ENCODE results near the gene FGF18. TPM values are rescaled to one million over a fixed set of nuclear protein-coding genes. Genes with fewer than 3 reads are reported as not detected.
A peak's percentile ranks its signal among the peaks of the same experiment; 100 is the strongest.

FGF18 gene
- total RNA-seq, 1 experiment from 2014 or later: 2.1 TPM

DNA sequence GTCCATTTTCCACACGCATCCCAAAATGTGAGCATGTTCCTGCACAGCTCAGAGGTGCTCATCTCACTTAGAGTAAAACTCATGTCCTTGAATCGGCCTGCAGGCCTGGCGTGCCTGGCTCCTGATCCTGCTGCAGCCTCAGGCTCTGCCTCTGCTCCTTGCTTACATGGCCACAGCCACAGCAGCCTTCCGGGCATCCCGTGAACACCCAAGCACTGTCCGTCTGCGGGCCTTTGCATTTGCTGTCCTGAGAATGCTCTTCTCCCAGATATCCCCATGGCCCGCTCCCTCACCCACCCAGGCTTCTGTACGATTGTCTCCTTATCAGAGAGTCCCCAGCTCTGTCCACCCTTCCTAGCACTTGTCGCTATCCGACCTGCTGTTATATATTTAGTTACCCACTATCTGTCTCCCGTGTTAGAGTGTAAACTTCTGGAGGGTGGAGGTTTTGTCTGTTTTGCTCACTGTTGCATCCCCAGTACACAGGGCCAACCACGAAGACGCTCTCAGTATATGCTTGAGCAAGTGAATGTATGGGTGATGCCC is 21.9 kb downstream of the FGF18 start:
- BruUV-seq (replicated peaks): no TSS peak

GRCh38 chr5:171442287-171443042 is 23.0 kb downstream of the FGF18 start:
- no peak for DNase-seq
- POLR2A ChIA-PET: no interaction called here
- H3K36me3 ChIP-seq (ENCODE audit: control insufficient read depth, insufficient read depth, low read length): no peaks in the 10 kb centered on the region
- Mint-ChIP-seq H3K27me3 (ENCODE audit: insufficient read depth, unreplicated experiment) (no peaks in the 10 kb centered on the region), H3K27ac (ENCODE audit: unreplicated experiment) (peak overlapping the region; percentile 66), H3K9me3 (ENCODE audit: unreplicated experiment) (no peaks in the 10 kb centered on the region), H3K4me1 (ENCODE audit: low read depth, unreplicated experiment) (no peaks in the 10 kb centered on the region), H3K4me3 (ENCODE audit: unreplicated experiment) (no peak overlapping the region), H3K36me3 (ENCODE audit: insufficient read depth, unreplicated experiment) (no peaks in the 10 kb centered on the region)
- no TSS peak for BruUV-seq (replicated peaks)
- H3K4me3 ChIP-seq (ENCODE audit: low read depth, low read length): no peak overlapping the region
- CTCF ChIA-PET: no interaction called here
- H3K27me3 ChIP-seq (replicated peaks; ENCODE audit: control insufficient read depth, insufficient read depth, low read length): no peaks in the 10 kb centered on the region
- no peaks in the 10 kb centered on the region for H3K4me1 ChIP-seq
- intact Hi-C loops (cut with micrococcal nuclease; ENCODE audit: unreplicated experiment): no loop called here
- H3K9me3 ChIP-seq: no peaks in the 10 kb centered on the region
- no peak for TF ChIP-seq CTCF (IDR thresholded peaks at IDR 0.05; ENCODE audit: insufficient read depth in 1 of 2, low read depth in 1 of 2, low read length in 1 of 2, severe bottlenecking in 1 of 2, unreplicated experiment in 1 of 2)

More for the DNA sequence above, 21.9 kb downstream of the FGF18 start:
- Mint-ChIP-seq H3K27ac (ENCODE audit: unreplicated experiment) (no peak overlapping the region), H3K4me1 (ENCODE audit: low read depth, unreplicated experiment) (no peaks in the 10 kb centered on the region), H3K36me3 (ENCODE audit: insufficient read depth, unreplicated experiment) (no peaks in the 10 kb centered on the region), H3K27me3 (ENCODE audit: insufficient read depth, unreplicated experiment) (no peaks in the 10 kb centered on the region), H3K4me3 (ENCODE audit: unreplicated experiment) (no peak overlapping the region), H3K9me3 (ENCODE audit: unreplicated experiment) (no peaks in the 10 kb centered on the region)
- H3K9me3 ChIP-seq: no peaks in the 10 kb centered on the region
- no peak overlapping the region for H3K4me3 ChIP-seq (ENCODE audit: low read depth, low read length)
- POLR2A ChIA-PET: no interaction called here
- no peak for TF ChIP-seq CTCF (IDR thresholded peaks at IDR 0.05; ENCODE audit: insufficient read depth in 1 of 2, low read depth in 1 of 2, low read length in 1 of 2, severe bottlenecking in 1 of 2, unreplicated experiment in 1 of 2)
- H3K27me3 ChIP-seq (replicated peaks; ENCODE audit: control insufficient read depth, insufficient read depth, low read length): no peaks in the 10 kb centered on the region
- H3K36me3 ChIP-seq (ENCODE audit: control insufficient read depth, insufficient read depth, low read length): no peaks in the 10 kb centered on the region
- no peak for DNase-seq
- CTCF ChIA-PET: no interaction called here
- H3K4me1 ChIP-seq: no peaks in the 10 kb centered on the region
- intact Hi-C loops (cut with micrococcal nuclease; ENCODE audit: unreplicated experiment): no loop called here

DNA sequence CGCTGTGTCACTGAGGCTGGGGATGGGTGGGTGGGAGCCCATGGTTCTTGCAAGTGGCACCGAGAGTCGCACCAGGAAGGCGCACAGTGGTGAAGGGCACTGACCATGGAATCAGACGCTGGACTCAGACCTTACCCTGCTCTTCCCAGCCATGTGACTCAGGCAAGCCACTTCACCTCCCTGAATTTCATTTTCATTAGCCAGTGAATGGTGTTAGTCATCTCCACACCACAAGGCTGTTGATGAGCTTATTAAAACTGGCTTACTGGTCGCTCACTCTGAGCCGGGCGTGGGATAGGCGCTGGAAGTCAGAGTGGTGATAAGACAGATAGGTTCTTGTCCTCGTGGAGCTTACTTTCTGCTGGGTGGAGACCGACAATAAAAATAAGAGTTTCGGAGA is 25.1 kb downstream of the FGF18 start:
- Mint-ChIP-seq H3K9me3 (ENCODE audit: unreplicated experiment) (no peaks in the 10 kb centered on the region), H3K36me3 (ENCODE audit: insufficient read depth, unreplicated experiment) (no peaks in the 10 kb centered on the region), H3K4me1 (ENCODE audit: low read depth, unreplicated experiment) (no peaks in the 10 kb centered on the region), H3K27ac (ENCODE audit: unreplicated experiment) (no peak overlapping the region), H3K4me3 (ENCODE audit: unreplicated experiment) (no peak overlapping the region), H3K27me3 (ENCODE audit: insufficient read depth, unreplicated experiment) (no peaks in the 10 kb centered on the region)
- CTCF ChIA-PET: no interaction called here
- Histone ChIP-seq H3K36me3 (ENCODE audit: control insufficient read depth, insufficient read depth, low read length) (no peaks in the 10 kb centered on the region), H3K27me3 (replicated peaks; ENCODE audit: control insufficient read depth, insufficient read depth, low read length) (no peaks in the 10 kb centered on the region), H3K9me3 (no peaks in the 10 kb centered on the region), H3K4me3 (ENCODE audit: low read depth, low read length) (no peak overlapping the region), H3K4me1 (no peaks in the 10 kb centered on the region)
- POLR2A ChIA-PET: no interaction called here
- no peak for TF ChIP-seq CTCF (IDR thresholded peaks at IDR 0.05; ENCODE audit: insufficient read depth in 1 of 2, low read depth in 1 of 2, low read length in 1 of 2, severe bottlenecking in 1 of 2, unreplicated experiment in 1 of 2)
- intact Hi-C loops (cut with micrococcal nuclease; ENCODE audit: unreplicated experiment): no loop called here
- no peak for DNase-seq
- no TSS peak for BruUV-seq (replicated peaks)
